Activated T-helper 1 cell treated with Interleukin-2 at 50 U/mL for 16 hours (primary cell): ENCODE results near the gene COPS9.
A peak's percentile ranks its signal among the peaks of the same experiment; 100 is the strongest.

Experiments used
- DNase-seq: peaks from one replicate; pipeline ENCODE4 v3.0.0-alpha.2; 2020; ENCODE audit warnings: low read depth

Gene COPS9

DNA sequence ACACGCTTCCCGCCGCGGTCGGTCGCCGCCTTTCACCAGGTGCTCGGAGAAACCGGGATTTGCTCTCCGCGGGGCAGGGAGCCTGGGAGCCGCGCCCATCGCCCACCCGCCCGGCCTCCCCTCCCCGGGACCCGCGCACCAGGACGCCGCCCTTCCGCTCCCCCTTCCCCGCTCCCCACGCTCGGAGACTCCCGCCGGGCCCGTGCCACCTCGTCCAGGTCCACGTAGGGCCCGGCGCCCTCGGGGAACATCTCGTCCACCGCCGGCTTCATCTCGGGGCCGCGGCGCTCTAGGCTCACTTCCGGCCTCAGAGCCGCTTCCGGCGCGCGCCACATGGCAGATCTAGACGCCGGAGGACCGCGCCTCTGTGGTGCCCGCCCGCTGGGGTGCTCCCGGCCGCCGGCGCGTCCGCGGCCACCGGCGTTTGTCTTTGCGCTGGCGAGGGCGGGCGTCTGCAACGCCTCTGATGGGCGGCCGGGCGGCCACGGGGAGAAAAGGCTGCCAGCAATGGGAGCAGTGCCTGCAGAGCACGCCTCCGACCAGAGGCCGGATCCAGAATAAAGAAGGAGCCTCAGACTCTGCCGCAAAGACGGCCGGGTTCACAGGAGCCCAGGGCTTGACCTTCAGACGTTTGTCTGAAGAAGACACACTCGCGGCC, at the start of gene COPS9:
Gene COPS9 (minus strand): TSS at position 293 of the 658 bp plus-strand sequence. CDS start 21 bp downstream, at position 272.
- DNase-seq = peak; percentile 80

DNA sequence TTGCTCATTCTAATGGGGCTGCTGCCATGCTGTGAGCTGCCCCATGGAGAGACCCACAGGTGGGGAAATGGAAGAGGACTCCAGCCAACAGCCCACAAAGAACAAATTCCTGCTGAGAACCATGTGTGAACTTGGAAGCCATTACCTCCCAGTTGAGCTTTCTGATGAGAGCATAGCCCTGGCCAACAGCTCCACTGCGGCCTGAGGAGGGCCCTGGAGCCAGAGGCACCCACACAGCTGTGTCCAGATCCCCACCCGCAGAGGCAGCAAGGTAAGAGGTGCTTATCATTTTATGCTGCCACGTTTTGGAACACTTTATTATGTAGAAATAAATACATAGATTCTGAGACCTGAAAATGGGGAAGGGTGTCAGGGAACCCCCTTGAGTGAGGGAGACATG, 48.6 kb upstream of the COPS9 start:
- DNase-seq = no peak

DNA sequence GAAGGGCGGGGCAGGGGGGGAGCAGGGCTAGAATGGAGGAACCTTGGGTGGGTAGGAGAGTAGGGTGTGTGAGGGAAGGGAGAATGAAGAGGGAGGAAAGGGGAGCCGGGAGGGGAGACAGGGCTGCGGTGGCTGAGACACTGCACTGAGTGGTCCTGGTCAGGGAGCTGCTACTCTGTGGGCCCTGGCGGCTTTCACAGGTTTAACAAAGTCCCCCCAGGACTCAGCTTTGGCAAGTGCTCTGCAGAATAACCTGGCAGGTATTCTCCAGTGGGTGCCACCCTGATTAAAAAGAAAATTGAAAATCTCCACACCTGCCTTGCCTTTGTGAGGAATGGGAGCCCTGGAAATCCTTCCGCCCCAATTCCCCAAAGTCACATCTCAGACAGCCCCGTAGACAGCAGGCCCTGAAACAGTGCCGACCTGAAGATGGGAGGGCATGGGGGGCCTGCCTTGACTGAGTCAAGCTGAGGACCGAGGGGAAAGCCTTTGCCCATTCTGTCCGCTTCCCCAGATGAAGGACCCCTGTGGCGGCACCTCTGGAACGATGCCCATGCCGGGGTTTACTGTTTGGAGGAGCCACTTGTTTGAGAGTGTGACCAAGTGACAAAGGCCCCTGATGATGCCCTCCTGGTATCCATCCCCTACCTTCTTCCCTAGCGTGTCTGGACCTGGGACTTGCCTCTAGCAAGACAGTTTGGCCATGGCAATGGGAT, 47.9 kb upstream of the COPS9 start:
- no peak for DNase-seq

DNA sequence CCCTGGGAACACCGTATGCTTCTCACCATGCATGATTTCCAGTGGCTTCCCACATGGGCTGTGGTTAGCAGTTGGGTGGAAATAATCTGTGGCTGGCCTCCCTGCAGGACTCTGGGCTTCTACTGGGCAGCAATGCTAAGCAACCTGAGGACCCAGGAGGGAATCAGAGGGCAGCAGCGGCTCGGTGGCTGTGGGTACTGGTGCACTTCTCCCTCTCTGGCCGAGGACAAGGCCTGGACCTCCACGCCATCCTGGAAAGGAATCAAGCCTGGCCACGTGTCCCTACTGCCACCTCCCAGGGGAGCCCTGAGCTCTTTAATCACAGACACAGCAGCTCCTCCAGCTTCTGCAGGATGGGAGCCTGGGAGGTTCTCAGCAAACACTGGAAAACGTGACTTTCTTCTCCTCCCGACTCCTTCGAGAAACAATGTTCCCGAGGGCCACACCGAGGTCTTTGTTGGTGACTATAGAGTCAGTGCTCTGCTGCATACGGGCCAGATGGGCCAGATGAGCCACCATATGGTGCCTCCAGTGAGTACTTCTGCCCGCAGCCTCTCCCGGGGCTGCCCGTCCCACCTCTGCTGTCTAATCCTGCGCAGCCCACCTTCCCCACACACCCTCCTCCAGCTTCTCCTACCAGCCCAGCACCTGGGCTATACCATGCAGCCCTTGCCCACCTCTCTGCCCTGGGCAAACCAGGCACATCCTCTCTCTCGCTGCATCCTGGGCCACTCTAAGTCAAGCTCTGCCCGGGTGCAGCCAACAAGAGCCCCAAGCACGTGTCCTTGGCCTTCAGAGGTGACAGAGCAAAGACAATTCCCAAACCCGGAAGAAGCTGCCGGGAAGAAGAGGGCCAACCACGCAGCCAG, 47.1 kb upstream of the COPS9 start:
- DNase-seq = no peak

DNA sequence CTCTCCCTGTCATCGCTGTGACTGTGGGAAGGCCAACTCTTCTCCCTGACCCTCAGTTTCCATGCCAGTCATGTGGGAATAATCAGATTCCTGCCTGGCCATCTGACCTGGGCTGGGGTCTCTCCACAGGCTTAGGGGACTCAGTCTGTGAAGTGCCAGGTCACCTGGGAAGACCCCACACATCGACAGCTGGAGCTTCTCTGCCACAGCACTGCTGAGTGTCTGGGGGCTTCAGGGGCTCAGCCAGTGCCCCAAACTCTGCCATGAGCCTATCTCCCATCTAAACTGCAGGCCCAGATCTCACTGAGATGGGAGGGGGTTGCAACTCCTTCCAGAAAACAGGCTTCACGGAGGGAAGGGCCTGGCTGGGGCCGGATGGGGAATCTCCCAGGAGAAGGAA, 46.4 kb upstream of the COPS9 start:
- no peak for DNase-seq

DNA sequence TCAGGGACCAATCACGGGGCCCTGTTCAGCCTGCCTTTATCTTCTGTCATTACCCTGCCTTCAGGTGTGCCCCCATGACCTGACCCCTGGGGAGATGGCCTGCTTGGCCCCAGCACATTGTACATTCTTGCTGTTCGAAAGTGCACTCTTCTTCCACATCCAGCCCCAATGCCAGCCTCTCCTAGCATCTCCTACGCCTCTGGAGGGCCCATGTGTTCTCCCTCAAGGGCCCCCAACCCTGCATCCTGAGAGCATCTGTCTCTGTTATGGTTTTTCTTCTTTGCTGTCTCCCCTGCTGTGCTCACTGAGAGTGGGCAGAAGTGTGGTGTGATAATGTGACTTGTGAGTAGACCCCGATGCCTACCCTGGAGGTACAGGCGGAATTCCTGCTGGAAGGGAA, 45.9 kb upstream of the COPS9 start:
- no peak for DNase-seq

DNA sequence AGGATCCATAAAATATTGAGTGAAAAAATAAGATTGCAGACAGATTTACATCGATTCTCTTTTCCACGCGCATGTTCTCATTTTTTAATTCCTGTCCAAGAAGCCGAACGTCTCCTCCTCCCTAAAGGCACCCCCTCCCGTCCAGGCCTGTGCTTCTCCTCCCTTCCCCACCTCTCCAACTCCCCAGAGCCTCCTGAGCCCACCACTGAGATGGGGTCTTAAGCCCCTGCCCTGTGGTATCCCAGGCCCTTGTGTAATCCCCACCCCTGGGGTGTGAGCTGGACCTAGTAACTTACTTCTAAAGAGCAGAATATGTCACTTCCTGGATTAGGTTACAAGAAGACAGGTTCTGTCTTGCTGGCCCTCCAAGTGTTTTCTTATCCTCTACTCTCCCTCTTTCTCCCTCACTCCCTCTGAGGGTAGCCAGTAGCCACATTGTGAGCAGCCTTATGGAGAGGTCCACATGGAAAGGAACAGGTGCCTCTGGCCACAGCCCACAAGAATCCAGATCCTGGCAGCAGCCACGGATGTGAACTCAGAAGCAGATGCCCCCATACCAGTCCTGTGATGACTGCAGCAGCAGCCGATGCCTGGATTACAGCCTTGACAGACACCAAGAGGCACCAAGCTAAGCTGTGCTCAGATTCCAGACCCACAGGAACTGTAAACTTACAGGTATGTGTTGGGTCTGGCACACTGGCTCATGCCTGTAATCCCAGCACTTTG, 44.0 kb upstream of the COPS9 start:
- no peak for DNase-seq

DNA sequence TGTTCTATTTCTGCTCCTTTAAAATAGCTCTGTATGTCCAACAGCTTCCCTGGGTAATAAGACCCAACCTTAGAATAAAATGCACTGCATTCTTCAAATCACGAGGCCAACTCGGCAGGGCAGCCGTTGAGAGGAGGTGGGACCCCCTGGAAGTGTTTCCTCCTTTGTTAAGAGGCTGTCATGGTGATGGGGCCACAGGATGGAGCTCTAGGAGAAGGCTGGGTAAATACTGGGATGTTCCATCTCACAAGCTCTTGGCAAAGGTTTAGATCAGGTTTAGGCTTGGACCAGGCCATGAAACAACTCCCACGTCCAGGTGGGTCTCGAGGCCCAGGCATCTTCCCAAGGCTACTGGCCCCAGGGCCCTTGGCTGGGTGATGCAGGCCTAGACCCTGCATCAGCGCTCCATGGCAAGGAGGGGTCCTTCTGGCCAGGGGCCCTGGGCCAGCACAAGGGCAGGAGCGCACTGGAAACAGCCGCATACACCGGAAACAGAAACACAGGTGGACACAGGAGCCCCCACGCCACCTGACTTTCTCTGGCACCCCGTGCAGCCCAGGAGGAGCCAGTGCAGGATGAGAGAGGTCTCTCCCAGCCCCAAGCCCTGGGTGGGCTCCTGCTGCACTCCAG, 43.2 kb upstream of the COPS9 start:
- no peak for DNase-seq

DNA sequence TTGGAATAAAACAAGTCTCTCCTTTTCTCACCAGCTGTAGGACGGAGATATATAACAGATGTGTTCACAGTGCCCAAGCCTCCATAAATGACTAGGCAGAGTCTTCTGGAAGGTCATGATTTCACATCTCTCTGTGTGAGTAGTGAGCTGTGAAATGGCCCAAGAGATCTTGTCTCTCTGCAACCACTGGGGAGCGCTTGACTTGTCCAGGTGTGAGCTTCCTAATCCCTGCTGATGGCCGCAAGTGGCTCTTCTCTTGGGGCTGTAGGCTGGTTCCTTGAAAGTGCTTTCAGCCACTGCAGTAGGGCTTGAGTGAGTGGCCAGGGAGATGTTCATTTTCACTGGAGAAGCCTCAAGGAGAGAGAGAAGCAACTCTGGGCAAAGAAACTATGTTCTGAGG, 42.5 kb upstream of the COPS9 start:
- no peak for DNase-seq

DNA sequence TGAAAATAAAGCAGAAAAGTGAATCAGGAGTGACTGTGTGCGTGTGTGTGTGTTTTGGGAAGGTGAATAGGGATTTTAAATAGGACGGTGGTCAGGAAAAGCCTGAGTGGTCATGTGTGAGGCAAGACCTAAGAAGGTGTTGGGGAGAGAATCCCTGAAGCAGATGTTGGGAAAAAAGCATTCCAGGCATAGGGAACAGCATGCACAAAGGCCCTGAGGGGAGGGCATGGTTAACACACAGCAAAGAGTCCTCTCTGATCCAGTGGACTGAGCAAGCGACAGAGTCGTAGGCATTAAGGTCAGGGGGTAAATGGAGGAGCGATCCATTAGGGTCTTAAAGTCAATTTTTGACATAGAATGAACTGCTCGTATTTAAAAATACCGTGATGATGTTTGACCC, 38.4 kb upstream of the COPS9 start:
- no peak for DNase-seq

DNA sequence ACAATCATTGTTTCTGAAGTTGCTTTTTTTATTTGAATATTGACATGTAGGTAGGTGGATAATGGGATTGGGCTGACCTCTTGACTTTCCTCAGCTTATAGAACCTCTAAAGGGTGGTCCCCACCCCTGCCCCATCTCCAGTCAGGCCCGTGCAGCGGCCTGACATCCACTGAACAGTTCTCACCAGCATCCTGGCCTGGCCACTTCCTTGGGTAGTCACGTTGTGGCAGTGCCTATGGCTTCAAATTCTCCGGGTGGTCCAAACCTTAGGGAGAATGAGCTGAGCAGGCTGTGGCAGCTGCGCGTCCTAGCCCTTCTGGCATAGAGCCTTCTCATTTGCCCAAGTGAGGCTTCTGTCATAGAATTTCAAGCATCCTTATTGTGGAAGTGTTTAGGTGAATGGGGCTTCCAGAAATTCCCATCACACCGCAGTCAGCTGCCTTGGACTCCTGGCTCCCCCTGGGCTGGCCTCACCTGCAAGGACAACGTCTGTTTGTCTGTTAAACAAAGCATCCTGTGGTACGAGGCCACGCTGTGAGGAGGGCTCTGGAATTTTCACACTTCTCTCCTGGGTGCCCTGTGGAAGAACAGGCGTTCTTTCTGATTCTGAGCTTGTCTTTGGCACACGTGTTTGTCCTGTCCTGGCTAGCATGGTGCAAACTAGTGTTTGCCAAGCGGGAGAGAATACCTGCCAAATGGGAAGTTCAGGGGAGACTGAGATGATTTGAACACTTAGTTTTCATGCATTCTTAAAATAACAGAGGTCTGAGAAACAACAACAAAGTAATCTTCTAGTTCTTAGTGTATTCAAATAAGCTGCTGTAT, 36.2 kb upstream of the COPS9 start:
- no peak for DNase-seq

DNA sequence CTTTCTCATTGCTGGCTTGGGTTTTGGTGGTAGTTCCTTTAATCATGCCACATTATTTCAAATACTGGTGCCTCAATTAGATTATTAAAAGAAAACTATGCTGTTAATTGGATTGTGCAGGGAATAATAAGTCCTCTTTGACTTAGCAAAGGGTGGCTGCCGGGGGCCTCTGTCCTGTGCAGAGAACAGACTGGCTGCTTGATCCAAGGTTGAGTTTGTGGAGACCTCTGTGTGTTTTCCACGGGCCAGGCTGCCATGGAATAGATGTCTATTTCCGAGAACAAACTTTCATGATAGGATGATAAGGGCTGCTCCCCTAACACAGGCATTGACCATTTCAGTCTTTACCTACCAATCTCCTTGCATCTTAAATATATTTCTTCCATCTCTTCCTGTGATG, 34.8 kb upstream of the COPS9 start:
- DNase-seq = no peak

DNA sequence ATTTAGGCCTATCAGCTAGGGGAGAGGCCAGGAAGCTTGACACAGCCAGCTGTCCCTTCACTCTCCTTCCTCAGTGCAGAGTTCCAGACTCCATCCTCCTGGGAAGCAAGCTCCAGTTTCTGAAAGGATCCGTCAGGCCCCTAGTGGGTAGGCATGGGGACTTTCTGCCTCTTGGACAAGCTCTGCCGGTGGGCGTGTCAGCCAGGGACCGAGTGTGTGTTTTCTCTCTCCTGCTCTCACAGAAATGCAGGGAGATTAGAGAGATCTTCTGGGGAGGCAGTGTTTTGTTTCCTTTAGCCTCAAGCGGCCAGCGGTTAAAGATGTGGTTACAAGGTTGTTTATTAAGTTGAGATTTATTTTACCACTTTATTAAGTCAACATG, 34.2 kb upstream of the COPS9 start:
- no peak for DNase-seq

DNA sequence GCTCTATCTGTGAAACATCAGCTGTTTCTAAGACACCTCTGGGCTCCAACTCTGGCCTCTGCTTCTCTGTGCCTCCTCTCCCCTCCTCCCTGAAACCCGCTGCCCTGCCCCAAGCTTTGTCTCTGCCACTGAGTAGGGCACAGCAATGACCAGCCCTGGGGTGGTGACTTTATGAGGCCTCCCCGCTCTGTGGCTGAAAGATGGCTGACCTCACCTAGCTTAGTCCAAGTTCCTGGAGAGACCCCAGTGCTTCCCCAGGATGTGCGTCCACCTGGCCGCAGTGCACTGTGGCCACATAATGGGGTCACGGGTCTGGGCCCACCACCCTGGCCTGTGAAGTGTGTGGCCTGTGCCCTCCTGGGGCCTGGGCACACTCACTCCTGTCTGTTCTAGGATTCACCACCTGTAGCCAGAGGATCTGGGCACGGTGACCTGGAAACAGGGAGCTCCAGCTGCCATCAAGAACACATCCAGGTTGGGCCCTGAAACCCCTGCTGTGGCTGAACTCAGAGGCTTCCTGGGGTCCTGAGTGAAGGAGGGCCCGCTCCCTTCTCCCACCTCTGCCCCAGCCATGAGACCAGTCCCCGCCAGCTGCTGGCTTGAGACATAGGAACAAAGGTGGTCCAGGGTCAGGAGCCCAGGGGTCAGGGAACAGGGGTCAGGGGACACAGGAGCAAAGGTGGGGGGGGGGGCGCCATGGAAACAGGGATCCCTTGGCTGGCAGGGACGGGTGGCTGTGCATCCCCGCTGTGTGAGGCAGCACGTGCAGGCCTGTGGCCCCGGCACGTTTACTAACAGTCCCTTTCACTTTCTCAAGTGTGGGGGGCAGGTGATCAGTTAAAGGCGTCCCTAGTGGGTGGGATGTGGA, 33.6 kb upstream of the COPS9 start:
- no peak for DNase-seq

DNA sequence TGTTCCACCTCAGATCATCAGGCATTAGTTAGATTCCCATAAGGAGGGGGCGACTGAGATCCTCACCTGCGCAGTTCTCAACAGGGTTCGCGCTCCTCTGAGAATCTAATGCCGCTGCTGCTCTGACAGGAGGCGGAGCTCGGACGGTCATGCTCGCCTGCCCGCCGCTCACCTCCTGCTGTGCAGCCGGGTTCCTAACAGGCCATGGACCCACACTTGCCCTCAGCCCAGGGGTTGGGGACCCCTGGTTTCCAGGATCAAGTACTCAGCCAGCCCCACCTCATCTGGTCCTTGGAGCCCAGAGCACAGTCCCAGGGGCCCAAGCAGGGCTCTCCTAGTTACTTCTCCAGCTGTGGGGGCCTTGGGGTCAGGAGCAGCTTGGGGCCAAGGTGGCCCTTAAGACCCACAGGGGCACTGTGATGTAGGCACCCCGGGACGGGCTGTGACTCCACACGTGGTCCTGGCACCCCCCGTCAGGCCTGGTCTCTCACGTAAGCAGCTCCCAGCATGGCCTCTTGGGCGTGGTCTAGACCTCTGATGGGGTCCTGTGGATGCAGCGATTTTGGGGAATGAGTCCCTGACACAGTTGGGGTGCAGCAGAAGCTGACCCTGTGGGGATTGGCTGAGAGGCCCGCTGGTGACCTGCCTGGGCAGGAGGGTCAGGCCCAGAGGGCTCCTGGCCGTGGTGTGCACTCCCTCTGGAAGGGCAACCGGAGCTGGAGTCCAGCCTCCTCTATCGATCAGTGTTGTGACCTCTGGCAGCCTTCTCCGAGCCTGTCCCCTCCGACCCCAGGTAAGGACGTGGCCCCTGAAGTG, 32.6 kb upstream of the COPS9 start:
- DNase-seq = no peak

DNA sequence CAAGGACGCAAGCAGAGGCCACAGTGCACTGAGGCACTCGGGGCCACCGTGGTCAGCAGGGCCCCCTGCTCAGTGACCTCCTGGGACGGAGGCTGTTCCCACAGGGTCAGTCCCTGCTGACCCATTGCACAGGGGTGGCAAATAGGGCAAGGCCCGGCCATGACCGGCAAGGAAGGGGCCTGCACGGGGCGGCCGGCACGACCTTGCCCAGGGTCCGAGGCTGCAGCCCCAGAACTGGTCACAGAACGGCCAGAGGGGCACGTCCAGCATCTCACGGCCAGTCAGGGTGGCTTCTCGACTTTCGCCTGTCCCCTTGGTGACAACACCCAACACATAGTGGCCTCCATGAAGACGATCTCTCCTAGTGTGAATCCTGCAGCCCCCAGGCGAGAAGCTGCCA, 31.9 kb upstream of the COPS9 start:
- DNase-seq = no peak

DNA sequence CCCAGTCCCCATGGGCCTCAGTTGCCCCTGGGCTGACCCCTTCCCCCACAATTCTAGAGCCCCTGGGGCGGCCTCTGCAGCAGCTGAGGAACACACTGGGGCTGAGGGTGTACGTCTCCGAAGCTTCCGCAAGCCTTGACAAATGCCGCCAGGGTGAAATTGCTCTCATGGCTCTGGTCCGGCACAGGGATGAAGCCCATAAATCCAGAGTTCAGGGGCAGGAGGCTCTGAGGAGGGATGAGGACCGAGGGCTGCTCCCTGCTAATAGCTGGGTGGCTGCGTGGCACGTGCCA, 31.4 kb upstream of the COPS9 start:
- no peak for DNase-seq

DNA sequence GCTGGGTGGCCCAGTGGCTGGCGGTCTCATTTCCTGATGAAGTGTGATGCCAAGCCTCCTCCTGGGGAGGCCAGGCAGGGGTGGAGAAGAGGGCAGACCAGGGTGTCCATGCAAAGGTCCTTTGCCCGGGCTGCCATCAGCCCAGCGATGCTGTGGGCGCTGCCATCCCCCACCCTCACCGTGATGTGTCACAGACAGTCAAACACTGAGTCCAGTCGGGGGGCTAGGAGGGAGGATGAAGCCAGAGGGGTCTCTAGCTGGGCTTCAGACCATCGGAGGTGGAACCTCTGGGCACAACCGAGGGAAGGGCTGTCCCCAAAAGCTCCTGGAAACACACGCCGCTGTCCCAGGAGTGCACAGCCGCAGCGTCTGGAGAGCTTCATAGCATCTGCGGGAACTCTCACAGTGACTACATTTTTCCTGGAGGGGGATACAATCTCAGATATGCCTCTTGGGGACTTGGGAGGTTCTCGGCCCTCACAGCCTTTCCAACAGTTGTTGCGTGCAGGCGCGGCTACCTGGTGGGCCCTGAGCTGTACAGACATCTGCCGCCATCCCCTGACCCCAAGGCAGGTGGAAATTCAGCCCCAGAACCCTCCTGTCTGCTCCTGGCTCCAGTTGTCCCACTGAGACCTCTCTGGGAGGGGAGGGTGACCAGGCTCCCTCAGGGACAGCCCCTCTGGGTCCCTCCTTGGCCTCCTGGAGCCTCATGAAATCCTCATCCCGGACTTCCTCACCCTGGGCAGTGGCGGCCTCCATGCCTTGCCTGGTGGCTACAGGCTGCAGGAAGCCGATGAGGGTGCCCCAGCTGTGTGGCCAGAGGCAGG, 30.9 kb upstream of the COPS9 start:
- no peak for DNase-seq
